Lung microvascular endothelial cell (primary cell): Measurements from ENCODE around the gene PTPN12. TPM values are rescaled to one million over a fixed set of nuclear protein-coding genes. Genes with fewer than 3 reads are reported as not detected.
A peak's percentile ranks its signal among the peaks of the same experiment; 100 is the strongest.

ENCODE experiments used
- DNase-seq, 2 donors: peaks; one replicate each; pipeline versions ENCODE4 v3.0.0 to v3.0.0-alpha.2; 2010; ENCODE audit warnings: low read depth in 2 of 2
- total RNA-seq: library from RNA; depleted of rRNA; stranded (reverse); fragments of >200 nt; gene quantifications from 2 replicates; pipeline ENCODE4 v1.2.1, GENCODE V29; 2014

PTPN12 gene
- total RNA-seq, 1 donor from 2014 or later = 44.4 TPM

- no peak for DNase-seq
Measured at GRCh38 chr7:77662869-77663268, 125.8 kb downstream of the PTPN12 start.

- DNase-seq = no peak
Measured at GRCh38 chr7:77664715-77665114, 127.6 kb downstream of the PTPN12 start.

DNA sequence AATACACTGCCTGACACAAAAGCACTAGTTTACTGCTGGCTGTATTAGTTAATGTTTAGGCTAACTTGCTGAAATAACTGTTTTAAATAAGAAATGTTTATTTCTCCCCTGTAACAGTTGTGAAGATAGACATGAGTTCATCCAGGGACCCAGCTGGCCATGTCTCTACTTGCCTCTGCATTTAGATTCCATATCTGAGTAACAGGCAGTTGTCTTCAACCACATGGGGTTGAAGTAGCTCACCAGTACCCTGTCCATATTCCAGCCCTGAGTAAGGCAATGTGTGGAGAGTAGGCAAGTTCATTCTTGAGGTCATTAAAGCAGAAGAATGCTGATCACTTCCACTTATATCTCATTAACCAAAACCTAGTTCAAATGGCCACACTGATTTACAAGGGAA lies 128.1 kb downstream of the PTPN12 start:
- no peak for DNase-seq

DNA sequence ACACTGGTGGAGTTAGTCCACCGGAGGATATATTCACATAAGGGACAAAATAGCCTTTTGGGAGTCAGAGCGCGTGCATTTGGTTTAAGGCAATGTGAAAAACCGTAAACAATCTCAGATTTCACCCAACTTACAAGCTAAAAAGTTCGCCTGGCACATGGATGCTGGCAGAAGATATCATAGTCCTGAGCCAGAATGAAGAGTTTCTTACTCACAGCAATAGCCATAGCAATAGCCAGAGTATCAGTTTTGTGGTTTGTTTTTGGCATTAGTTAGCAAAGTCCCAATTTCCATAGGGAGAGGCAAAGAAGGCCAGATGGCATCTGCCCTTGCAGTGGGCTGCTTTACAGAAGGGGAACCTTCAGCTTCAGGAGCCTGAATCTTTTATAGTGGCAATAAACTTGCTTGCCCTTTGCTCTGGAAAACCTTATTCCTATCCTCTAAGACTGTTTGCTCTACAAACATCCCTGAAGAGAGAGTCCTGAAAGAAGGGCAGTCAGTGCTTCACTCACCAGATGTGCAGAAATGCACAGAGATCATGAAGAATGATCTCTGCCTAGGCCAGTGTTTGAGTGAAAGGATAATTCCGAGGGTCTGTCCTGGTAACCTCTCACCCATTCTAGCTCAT lies 130.5 kb downstream of the PTPN12 start:
- DNase-seq = no peak

DNA sequence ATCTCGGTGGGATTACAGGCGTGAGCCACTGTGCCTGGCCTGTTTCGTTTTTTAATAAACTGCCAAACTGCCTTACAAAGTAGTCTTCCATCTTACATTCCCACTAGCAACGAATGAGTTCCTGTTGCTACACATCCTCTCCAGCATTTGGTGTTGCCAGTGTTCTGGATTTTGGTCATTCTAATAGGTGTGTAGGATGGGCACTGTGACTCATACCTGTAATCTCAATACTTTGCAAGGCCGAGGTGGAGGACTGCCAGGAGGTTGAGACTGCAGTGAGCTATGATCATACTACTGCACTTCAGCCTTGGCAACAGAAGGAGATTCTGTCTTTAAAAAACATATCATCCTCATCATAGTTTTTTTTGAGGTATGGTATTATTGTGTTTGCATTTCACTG lies 137.8 kb downstream of the PTPN12 start:
- no peak for DNase-seq

- no peak for DNase-seq
Measured at GRCh38 chr7:77679608-77680007, 142.5 kb downstream of the PTPN12 start.

DNA sequence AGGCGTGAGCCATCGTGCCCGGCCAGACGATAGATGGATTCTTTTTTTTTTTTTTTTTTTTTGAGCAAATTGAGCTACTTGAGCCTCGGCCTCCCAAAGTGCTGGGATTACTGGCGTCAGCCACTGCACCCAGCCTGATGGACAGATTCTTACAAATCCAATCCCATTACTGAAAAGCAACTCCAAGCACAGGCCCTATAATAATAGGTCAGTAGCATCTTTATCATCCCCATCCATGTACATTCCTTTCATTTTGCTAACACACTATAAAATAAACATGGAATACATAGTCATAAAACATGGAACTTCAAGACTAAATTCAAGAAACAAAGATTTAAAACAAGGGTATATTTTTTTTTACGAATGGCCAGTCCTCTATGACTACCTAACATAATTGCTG lies 143.2 kb downstream of the PTPN12 start:
- DNase-seq = no peak

DNA sequence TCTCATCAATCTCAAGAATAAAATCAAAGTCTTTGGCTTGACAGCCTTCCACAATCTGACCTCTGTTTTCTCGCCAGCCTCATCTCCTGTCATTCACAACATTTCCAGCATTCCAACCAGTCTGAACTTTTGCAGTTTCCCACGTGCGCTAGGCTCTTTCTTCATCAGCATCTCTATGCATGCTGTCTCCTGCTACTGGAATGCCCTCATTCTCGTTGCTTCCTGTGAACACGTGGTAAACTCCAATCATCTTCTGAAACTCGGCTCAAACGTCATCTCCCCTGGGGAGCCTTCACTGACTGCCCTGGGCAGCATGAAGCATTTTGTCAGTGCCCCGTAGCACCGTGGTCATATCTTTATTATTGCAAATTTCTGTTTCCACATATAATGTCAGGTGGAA lies 146.9 kb downstream of the PTPN12 start:
- DNase-seq = peak; percentile 64 to 76

DNA sequence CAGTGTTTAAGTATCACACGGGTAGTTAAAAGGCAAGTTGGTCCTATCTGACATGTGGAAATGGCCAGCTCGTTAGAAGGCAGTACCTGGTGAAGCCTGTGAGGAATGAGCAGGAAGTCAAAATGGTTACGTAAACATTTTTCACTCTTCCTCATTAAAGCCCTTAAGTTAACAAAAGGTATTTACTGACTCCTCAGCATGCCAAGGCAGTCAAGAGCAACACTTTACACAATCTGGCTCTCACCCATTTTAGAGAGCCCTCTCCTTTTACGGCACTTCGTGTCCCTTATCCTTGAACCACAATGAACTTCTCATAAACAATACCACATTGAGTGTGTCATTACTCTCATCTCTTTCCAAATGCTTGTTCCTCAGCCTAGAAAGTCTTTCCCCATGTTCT lies 148.1 kb downstream of the PTPN12 start:
- no peak for DNase-seq

GRCh38 chr7:77687100-77687746 lies 150.1 kb downstream of the PTPN12 start:
- no peak for DNase-seq

- DNase-seq = no peak
Measured at GRCh38 chr7:77687747-77688144, 150.7 kb downstream of the PTPN12 start.

Other genes with a start within 250 kb of the PTPN12 start
- 2.0 and 3.6 TPM in 2 replicates for gene GSAP, start 120.9 kb upstream of the PTPN12 start, total RNA-seq
- 8.3 and 10.3 TPM in 2 replicates for gene RSBN1L, start 159.2 kb downstream of the PTPN12 start, total RNA-seq